GM23338 (cell line): ENCODE measurements around the gene NAXE. TPM values are rescaled to one million over a fixed set of nuclear protein-coding genes. Genes with fewer than 3 reads are reported as not detected.

Experiments used
- ATAC-seq: fragments of 200-7000 bp; cut with Tn5 transposase; 3 replicates; pipeline ENCODE4 v1.9.1; 2020
- DNase-seq: peaks from one replicate; pipeline ENCODE4 v3.0.0-alpha.2; 2015; ENCODE audit warnings: low spot score
- H2AFZ ChIP-seq: fragments of 200-600 bp; sonication (generic); 2 replicates; pipeline ENCODE4 v1.8.0; 2016; ENCODE audit warnings: antibody characterized with exemption, mild to moderate bottlenecking, moderate library complexity
- H3F3A ChIP-seq: fragments of 200-600 bp; sonication (generic); replicated peaks from 2 replicates; pipeline ENCODE4 v1.8.0; 2017; ENCODE audit warnings: antibody characterized with exemption, mixed run types, low read depth
- H3K27ac ChIP-seq: fragments of 200-600 bp; sonication (generic); 2 replicates; pipeline ENCODE4 v1.6.1; 2016; ENCODE audit warnings: low read depth
- H3K27me3 ChIP-seq: fragments of 200-600 bp; sonication (generic); 2 replicates; pipeline ENCODE4 v1.8.0; 2016; ENCODE audit warnings: mild to moderate bottlenecking, mixed run types, moderate library complexity; ENCODE audit not compliant: insufficient read depth
- H3K36me3 ChIP-seq: fragments of 200-600 bp; sonication (generic); 2 replicates; pipeline ENCODE4 v1.8.0; 2016; ENCODE audit warnings: mild to moderate bottlenecking; ENCODE audit not compliant: insufficient read depth
- H3K4me1 ChIP-seq: fragments of 200-600 bp; sonication (generic); 2 replicates; pipeline ENCODE4 v1.8.0; 2016; ENCODE audit warnings: mild to moderate bottlenecking, moderate library complexity; ENCODE audit not compliant: insufficient read depth
- H3K4me2 ChIP-seq: fragments of 200-600 bp; sonication (generic); 2 replicates; pipeline ENCODE4 v1.7.1; 2017; ENCODE audit warnings: mixed run types
- H3K4me3 ChIP-seq: fragments of 200-600 bp; sonication (generic); 2 replicates; pipeline ENCODE4 v1.6.1; 2016; ENCODE audit warnings: mixed run types
- H3K79me2 ChIP-seq: fragments of 200-600 bp; sonication (generic); replicated peaks from 2 replicates; pipeline ENCODE4 v1.8.0; 2017; ENCODE audit warnings: mild to moderate bottlenecking; ENCODE audit not compliant: insufficient read depth
- H3K9me2 ChIP-seq: fragments of 200-600 bp; sonication (generic); 2 replicates; pipeline ENCODE4 v1.8.0; 2017; ENCODE audit not compliant: insufficient read depth
- H4K20me1 ChIP-seq: fragments of 200-600 bp; sonication (generic); replicated peaks from 2 replicates; pipeline ENCODE4 v1.8.0; 2017; ENCODE audit warnings: mild to moderate bottlenecking; ENCODE audit not compliant: insufficient read depth
- H3K27ac Mint-ChIP-seq: 2 replicates; pipeline ENCODE4 v1.8.0; 2020; ENCODE audit warnings: inconsistent platforms, mild to moderate bottlenecking, moderate library complexity, mixed read lengths
- H3K27me3 Mint-ChIP-seq: 3 replicates; pipeline ENCODE4 v1.8.0; 2022; ENCODE audit warnings: low read depth, mild to moderate bottlenecking, moderate library complexity, mixed read lengths, inconsistent platforms; ENCODE audit not compliant: insufficient read depth, poor library complexity
- H3K36me3 Mint-ChIP-seq: 3 replicates; pipeline ENCODE4 v1.8.0; 2021; ENCODE audit warnings: low read depth, mild to moderate bottlenecking, inconsistent platforms, moderate library complexity, mixed read lengths
- H3K4me1 Mint-ChIP-seq: 3 replicates; pipeline ENCODE4 v1.8.0; 2020; ENCODE audit warnings: mild to moderate bottlenecking, inconsistent platforms, mixed read lengths
- H3K4me3 Mint-ChIP-seq: 3 replicates; pipeline ENCODE4 v1.8.0; 2021; ENCODE audit warnings: moderate library complexity, mild to moderate bottlenecking, inconsistent platforms, mixed read lengths
- H3K9me3 Mint-ChIP-seq: 3 replicates; pipeline ENCODE4 v1.8.0; 2020; ENCODE audit warnings: moderate library complexity, mild to moderate bottlenecking, inconsistent platforms, mixed read lengths
- CREB1 ChIP-seq: fragments of 250-450 bp; sonication (Bioruptor Pico); IDR thresholded peaks from 2 replicates; pipeline ENCODE4 v1.5.0; 2020; ENCODE audit warnings: low read depth, mild to moderate bottlenecking, moderate library complexity
- JUNB ChIP-seq: IDR thresholded peaks from one replicate; pipeline ENCODE4 v1.6.1; 2016; ENCODE audit warnings: antibody characterized with exemption; ENCODE audit not compliant: unreplicated experiment
- POLR2AphosphoS5 ChIP-seq: IDR thresholded peaks from 2 replicates; pipeline ENCODE4 v1.6.1; 2016; ENCODE audit warnings: antibody characterized with exemption, low read depth
- polyA plus RNA-seq: library from polyadenylated mRNA; unstranded; fragments of >200 nt; fragmentation: Nextera tagmentation; extraction: Ambion mirVana; gene quantifications from 2 replicates; pipeline ENCODE4 v1.2.1, GENCODE V29; 2016
- total RNA-seq: library from RNA; depleted of rRNA; stranded (reverse); fragments of >200 nt; shearing (Covaris generic); gene quantifications from 2 replicates; pipeline ENCODE4 v1.2.3, GENCODE V29; 2014
- TF ChIP-seq, protein P1 (sequence below), 2 experiments: fragments of 200-600 bp in 1 of 2; sonication (generic) in 1 of 2; conservative IDR thresholded peaks; 2 replicates each; pipeline versions ENCODE4 v1.5.1 to v1.6.1; 2016 to 2017; ENCODE audit warnings: antibody characterized with exemption in 2 of 2, low read depth in 2 of 2, mild to moderate bottlenecking in 2 of 2, moderate library complexity in 1 of 2
- TF ChIP-seq, protein P2 (sequence below): IDR thresholded peaks from one replicate; pipeline ENCODE4 v1.6.1; 2018; ENCODE audit warnings: antibody characterized with exemption; ENCODE audit not compliant: unreplicated experiment

Gene NAXE
- total and polyA plus RNA-seq, 2 experiments from 2014 or later, result 82.1 to 87.5 TPM

DNA sequence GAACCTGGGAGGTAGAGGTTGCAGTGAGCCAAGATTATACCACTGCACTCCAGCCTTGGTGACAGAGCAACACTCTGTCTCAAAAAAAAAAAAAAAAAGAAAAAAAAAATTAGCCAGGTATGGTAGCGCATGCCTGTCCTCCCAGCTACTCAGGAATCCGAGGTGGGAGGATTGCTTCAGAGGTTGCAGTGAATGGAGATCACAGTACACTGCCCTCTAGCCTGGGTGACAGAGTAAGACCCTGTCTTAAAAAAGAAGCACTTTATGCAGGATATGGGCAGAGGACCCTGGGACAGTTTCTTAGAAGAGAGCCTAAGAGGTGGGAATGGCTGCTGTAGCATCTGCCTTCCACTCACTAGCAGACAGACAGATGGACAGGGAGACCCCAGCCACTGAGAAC lies 42.2 kb upstream of the NAXE start:
- H3K4me2 ChIP-seq, result no peak overlapping the region
- H3K36me3 ChIP-seq, result peaks cover under 1% of the 10 kb centered on the region; the same call in 1 of the 2 replicates
- H3K4me1 Mint-ChIP-seq, result no peaks in the 10 kb centered on the region
- DNase-seq, result peak; percentile 50
- no peaks in the 10 kb centered on the region for H3F3A ChIP-seq
- H3K27me3 Mint-ChIP-seq, result peaks cover 5% of the 10 kb centered on the region
- H3K27ac ChIP-seq, result no peak overlapping the region
- H3K79me2 ChIP-seq, result no peaks in the 10 kb centered on the region
- H3K9me3 Mint-ChIP-seq, result no peaks in the 10 kb centered on the region
- TF ChIP-seq, protein P1, sequence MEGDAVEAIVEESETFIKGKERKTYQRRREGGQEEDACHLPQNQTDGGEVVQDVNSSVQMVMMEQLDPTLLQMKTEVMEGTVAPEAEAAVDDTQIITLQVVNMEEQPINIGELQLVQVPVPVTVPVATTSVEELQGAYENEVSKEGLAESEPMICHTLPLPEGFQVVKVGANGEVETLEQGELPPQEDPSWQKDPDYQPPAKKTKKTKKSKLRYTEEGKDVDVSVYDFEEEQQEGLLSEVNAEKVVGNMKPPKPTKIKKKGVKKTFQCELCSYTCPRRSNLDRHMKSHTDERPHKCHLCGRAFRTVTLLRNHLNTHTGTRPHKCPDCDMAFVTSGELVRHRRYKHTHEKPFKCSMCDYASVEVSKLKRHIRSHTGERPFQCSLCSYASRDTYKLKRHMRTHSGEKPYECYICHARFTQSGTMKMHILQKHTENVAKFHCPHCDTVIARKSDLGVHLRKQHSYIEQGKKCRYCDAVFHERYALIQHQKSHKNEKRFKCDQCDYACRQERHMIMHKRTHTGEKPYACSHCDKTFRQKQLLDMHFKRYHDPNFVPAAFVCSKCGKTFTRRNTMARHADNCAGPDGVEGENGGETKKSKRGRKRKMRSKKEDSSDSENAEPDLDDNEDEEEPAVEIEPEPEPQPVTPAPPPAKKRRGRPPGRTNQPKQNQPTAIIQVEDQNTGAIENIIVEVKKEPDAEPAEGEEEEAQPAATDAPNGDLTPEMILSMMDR (conservative IDR thresholded peaks at IDR 0.05; ENCODE audit: low read depth in 2 of 2), result peak; percentile 44 to 50
- no peak for TF ChIP-seq CREB1
- H4K20me1 ChIP-seq, result no peaks in the 10 kb centered on the region; the same call in 1 of the 2 replicates
- H3K4me3 Mint-ChIP-seq, result no peak overlapping the region
- H3K27me3 ChIP-seq, result no peaks in the 10 kb centered on the region
- H3K36me3 Mint-ChIP-seq, result peaks cover 18% of the 10 kb centered on the region
- H3K9me2 ChIP-seq, result no peaks in the 10 kb centered on the region
- no peaks in the 10 kb centered on the region for H3K4me1 ChIP-seq
- no peak overlapping the region for H3K4me3 ChIP-seq
- no peak overlapping the region for H3K27ac Mint-ChIP-seq
- H2AFZ ChIP-seq, result no peak overlapping the region
- peak; percentile 88 for ATAC-seq

DNA sequence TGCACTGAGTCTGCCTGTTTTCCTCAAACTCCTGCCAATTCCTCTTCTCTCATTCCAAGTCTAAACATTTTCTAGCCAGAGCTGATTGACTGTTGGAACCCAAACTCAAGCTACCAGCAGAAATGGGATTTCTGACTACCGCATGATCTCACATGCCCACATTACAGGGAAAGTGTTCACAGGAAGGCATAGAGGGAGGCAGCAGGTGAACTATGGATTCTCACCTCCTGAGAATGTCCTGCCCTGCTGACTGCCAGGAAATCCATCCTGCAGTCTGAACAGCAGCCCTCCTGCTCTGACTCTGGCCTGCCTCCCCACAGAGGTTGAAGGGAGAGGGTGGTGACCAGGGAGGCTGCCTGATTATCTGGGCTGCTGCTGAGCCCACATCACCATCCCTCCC lies 41.7 kb upstream of the NAXE start:
- no peaks in the 10 kb centered on the region for H3K9me2 ChIP-seq
- no peaks in the 10 kb centered on the region for H3K4me1 ChIP-seq
- ATAC-seq (no peak), DNase-seq (no peak)
- no peaks in the 10 kb centered on the region for H3F3A ChIP-seq
- no peak overlapping the region for H3K27ac ChIP-seq
- TF ChIP-seq POLR2AphosphoS5 (no peak), JUNB (no peak)
- TF ChIP-seq, protein P2, sequence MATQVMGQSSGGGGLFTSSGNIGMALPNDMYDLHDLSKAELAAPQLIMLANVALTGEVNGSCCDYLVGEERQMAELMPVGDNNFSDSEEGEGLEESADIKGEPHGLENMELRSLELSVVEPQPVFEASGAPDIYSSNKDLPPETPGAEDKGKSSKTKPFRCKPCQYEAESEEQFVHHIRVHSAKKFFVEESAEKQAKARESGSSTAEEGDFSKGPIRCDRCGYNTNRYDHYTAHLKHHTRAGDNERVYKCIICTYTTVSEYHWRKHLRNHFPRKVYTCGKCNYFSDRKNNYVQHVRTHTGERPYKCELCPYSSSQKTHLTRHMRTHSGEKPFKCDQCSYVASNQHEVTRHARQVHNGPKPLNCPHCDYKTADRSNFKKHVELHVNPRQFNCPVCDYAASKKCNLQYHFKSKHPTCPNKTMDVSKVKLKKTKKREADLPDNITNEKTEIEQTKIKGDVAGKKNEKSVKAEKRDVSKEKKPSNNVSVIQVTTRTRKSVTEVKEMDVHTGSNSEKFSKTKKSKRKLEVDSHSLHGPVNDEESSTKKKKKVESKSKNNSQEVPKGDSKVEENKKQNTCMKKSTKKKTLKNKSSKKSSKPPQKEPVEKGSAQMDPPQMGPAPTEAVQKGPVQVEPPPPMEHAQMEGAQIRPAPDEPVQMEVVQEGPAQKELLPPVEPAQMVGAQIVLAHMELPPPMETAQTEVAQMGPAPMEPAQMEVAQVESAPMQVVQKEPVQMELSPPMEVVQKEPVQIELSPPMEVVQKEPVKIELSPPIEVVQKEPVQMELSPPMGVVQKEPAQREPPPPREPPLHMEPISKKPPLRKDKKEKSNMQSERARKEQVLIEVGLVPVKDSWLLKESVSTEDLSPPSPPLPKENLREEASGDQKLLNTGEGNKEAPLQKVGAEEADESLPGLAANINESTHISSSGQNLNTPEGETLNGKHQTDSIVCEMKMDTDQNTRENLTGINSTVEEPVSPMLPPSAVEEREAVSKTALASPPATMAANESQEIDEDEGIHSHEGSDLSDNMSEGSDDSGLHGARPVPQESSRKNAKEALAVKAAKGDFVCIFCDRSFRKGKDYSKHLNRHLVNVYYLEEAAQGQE, result no peak
- H3K79me2 ChIP-seq, result no peaks in the 10 kb centered on the region
- H3K27me3 Mint-ChIP-seq, result peaks cover 5% of the 10 kb centered on the region
- H3K4me2 ChIP-seq, result no peak overlapping the region
- no peak overlapping the region for H3K4me3 Mint-ChIP-seq
- no peaks in the 10 kb centered on the region for H3K27me3 ChIP-seq
- no peaks in the 10 kb centered on the region; the same call in 1 of the 2 replicates for H4K20me1 ChIP-seq
- H3K36me3 ChIP-seq, result peaks cover 5% of the 10 kb centered on the region; the same call in 1 of the 2 replicates
- no peak overlapping the region for H3K27ac Mint-ChIP-seq
- H2AFZ ChIP-seq, result no peak overlapping the region
- peaks cover 18% of the 10 kb centered on the region for H3K36me3 Mint-ChIP-seq
- no peaks in the 10 kb centered on the region for H3K9me3 Mint-ChIP-seq
- H3K4me1 Mint-ChIP-seq, result no peaks in the 10 kb centered on the region
- H3K4me3 ChIP-seq, result no peak overlapping the region
